NCI-H526 (cell line): ENCODE measurements around the gene FMNL3.
A peak's percentile ranks its signal among the peaks of the same experiment; 100 is the strongest.
"Not testable (repeated sequence)": the region's sequence is repeated elsewhere in the genome, so short reads cannot be mapped to it uniquely, and the experiment has no call there.

Experiments used
- DNase-seq, 2 experiments: peaks; one replicate each; lab custom pipeline; 2025; lab: John Stamatoyannopoulos, UW

The FMNL3 gene

DNA sequence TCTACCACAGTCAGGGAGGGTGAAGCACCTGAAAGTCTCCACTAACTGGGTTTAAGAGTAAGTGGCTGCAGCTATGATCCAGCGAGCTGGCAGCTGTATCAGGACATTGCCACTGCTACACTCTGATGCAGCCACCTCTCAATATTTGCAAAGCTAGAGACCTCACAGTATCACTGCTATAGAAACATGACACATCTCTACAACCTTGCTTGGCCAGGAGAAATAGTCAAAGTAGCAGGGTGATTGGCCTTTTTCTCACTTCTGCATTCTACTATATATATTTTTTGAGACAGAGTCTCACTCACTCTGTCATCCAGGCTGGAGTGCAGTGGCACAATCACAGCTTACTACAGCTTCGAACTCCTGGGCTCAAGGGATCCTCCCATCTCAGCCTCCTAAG, 9.3 kb upstream of the FMNL3 start:
- no peak for DNase-seq

DNA sequence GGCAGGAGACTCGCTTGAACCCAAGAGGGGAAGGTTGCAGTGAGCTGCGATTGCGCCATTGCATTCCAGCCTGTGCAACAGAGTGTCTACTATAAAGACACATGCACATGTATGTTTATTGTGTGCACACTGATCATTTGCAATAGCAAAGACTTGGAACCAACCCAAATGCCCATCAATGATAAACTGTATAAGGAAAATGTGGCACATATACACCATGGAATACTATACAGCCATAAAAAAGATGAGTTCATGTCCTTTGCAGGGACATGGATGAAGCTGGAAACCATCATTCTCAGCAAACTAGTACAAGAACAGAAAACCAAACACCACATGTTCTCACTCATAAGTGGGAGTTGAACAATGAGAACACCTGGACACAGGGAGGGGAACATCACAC, 6.7 kb upstream of the FMNL3 start:
- not testable (repeated sequence) for DNase-seq

DNA sequence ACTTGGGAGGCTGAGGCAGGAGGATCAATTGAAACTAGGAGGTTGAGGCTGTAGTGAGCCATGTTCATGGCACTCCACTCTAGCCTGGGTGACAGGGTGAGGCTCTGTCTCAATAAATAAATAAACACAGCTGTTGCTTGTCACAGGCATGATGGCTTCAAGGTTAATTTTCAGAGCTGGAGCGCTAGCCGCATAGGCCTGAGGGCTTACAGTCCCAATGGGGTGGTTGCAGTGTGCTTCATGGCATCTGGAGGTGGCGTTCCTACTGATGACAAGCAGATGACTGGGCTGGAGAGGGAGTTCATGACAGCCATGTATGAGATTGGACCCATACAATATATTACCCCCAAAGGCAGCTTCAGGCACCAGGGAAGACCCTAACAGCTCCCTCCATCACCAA, 1.6 kb upstream of the FMNL3 start:
- DNase-seq: no peak

DNA sequence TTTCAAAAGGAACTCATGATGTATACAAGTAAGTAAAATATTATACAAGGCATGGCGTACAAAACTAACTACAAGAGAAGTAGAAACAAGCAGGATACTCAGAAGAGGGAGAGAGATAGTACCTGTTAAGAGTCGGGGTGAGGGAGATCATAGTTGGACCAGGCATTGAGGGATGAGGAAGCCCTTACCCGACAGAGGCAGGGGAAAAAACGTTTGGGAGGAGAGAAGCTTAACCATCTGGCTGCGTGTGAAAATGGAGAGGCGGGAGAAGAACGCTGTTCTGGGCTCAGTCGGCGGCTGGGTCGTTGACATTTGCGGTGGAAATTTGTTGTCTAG, 575 bp upstream of the FMNL3 start:
- no peak for DNase-seq

DNA sequence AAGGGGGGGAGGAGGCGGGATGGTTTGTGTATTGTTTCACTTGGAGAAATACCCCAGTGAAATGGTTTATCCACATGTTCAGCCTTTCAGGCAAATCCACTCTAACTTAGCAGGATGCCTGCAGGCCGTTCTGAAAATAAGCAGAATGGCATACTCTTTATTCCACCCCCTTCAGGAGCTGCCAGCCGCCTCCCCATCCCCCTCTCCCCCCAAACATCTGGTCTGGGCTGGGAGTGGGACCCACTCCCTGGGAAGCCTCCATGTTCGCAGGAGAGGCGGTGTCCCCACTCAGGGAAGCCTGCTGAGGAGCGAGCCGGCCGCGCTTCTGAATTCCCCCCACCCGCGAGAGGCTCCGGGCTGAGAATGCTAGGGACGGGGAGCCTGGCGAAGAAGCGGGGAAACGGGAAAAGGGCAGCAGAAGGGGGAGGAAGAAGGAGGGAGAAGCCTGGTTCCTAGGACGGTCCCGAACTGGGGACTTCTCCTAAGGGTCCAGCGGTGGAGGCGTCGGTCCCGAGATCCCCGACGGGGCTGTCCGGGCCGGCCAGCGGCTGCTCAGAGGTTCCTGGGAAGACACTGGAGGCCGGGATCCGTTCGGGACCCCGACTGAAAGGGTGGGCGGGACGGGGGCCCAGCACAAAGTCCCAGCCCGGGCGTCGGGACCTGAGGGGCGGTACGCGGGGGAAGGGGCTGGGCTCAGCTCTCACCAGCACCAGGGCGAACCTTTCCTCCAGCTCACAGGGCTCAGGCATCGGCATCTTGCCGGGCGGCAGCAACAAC, 666 bp downstream of the FMNL3 start:
- peak in 1 of 2 experiments; percentile 57 for DNase-seq

DNA sequence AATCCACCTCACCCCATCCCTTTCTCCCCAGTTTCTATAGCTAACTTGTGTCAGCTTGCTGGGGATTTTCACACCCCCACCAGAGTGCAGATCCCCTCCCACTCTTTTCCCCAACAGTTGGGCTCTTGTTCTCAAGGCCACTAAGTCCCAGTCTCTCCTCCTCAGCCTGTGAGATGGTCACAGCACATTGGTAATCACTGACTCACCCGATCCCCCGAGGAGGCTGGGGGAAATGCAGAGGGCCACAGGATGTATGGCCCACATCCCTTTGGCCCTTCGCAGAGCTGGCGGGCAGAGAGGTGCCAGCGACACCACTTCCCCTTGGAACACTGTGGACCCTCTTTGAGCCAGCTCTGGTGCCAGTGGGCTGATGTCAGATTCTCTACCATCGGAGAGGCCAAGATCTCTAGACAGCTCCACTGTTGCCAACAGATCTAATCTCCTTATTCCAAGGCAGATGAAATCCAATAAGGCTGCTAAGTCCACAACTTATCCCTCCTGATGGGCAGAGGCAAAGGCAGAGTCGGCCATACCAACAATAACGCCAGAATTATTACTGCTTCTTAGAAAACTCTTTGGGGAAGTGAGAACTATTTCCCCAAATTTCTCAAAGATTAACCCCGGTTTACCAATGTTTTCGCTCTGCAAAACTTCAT, 1.6 kb downstream of the FMNL3 start:
- no peak for DNase-seq

DNA sequence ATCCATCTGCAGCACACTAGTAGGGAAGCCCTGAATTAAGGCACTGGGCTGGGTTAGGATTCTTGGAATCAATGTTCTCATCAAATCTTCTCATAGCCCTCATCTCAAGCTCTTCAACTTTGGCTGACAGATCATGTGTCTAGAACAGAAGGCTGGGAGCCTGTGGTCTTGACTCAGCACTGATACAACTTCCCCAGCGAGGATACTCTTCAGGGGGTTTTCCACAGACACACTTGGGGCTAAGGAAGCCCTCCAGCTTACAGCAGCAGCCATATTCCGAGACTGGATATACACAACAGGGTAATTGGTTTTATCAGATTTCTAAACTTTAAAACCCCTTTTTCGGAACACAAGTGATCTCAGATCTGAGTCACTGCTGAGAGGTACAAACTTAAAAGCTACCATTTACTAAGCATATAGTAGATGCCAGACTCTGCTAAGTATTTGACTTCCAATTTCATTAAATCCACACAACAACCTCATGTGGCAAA, 3.5 kb downstream of the FMNL3 start:
- no peak for DNase-seq

DNA sequence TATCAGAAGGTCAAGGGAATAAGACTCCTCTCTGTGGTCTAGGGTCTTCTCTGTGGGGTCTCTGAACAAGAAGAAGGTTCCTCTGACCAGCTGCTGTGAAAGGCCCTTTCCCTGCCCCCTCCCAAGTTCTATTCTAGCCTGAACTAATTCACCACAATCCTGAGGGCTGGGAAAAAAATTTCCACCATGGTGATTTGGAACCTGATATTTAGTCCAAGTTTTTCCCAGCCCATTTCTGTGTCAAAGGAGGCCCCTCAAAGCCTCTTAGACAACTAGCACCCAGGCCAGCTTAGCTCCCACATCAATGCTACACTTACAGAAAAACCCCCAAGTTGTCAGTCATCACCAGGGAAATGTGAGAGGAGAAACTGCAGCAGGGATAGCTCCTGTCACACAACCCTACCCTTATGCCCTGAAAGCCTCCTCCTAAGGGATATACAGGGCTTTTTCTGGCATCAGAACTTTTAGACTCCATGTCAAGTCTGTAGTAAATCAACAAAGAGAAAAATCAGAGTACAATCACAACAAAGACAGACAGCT, 4.5 kb downstream of the FMNL3 start:
- no peak for DNase-seq

DNA sequence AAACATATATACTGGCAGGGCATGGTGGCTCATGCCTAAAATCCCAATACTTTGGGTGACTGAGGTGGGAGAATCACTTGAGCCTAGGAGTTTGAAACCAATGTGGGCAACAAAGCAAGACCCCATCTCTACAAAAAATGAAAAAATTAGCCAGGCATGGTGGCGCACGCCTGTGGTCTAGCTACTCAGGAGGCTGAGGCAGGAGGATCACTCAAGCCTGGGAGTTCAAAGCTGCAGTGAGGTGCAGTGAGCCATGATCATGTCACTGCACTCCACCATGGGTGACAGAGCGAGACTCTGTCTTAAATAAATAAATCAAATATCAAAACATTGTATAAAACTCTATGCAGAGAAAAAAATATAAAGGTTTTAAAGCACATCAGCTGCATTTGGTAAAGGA, 5.2 kb downstream of the FMNL3 start:
- DNase-seq: no peak

DNA sequence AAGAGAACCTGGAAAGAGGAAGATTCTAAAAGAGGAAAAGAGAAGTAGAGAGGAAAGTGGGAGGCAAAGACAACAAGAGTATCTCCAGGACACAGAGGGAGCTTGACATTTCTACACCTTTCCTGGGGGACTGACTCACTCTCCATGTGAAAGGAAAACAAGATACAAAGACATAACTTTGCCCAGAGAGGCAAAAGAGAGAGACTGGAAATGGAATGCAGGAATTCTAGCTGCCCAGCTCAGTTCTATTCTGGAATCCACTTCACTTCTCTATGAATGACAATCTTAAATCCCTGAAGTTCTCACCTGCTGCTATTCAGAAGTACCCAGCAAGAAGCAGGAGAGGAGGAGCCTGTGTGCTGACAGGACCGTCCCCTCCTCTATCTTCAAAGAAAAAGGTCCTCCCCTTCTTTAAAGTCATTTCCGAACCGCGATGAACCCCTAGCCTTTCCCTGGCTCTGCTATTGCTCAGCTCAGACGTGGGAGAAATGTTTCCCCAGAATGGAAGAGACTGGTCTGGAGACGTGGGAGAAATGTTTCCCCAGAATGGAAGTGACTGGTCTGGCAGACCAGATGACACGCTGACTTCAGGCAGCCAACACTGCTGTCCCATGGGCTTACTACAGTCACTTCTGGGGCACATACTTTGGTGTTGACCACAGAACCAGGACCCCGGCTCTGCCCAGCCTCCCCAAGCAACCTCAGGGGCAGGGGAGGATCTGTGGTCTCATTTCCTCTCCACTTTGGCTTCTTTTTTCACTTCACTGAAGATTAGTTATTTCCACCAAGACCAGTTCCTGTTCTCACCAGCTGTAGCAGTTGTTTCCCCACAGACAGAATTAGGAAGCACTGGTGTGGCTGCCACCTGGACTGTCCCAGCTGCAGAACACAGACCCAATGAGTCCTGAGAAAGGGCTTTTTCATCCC, 8.3 kb downstream of the FMNL3 start:
- no peak for DNase-seq

DNA sequence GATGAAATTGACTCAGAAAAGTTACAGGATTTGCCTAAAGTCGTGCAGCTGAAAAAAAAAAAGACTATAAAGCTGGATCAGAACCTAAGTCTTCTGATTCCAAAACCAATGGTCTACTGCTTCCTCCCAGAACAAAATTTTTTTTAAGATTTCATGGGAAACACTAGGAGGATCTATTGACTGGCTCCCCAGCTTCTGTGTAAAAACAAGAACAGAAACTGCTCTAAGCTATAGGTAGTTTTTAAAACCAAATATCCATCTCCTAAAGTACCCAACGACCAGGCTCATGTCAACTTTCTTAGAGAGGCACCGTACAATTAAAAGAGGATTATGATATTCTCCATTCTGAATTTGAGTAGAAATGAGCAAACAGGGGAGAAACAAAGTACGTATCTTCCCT, 9.4 kb downstream of the FMNL3 start:
- no peak for DNase-seq

DNA sequence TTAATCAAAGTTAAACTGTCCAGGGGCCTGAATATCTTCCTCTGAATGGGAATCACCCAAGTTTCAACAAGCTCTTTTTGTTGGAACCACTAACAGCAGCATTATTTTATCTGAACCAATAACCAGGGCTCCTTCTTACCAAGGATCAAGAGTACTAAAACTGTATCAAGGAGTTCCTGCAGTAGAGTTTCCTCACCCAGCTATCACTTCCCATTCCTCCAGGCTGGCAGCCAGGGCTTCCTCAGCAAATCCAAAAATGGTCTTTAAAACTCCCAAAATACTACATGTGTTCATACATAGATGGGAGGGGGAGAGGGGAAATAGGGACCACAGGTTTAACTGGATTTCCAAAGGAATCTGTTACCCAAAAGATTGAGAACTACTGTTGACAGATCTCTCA, 10.5 kb downstream of the FMNL3 start:
- DNase-seq: no peak

DNA sequence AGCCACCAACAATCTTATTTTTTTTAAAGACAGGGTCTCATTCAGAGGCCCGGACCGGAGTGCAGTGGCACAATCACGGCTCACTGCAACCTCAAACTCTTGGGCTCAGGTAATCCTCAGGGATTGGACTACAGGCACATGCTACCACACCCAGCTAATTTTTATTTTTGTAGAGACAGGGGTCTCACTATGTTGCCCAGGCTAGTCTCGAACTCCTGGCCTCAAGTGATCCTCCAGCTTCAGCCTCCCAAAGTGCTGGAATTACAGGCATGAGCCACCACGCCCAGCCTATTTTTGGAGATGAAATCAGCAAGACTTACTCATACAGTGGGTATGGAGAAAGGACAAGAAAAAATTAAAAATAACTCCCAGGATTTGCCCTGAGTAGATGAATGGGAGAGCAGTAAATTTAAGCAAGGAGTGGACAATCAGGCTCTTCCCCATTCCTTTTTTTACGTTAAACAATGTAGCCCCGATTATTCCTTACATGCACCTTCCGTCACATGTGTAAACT, 13.2 kb downstream of the FMNL3 start:
- no peak for DNase-seq

DNA sequence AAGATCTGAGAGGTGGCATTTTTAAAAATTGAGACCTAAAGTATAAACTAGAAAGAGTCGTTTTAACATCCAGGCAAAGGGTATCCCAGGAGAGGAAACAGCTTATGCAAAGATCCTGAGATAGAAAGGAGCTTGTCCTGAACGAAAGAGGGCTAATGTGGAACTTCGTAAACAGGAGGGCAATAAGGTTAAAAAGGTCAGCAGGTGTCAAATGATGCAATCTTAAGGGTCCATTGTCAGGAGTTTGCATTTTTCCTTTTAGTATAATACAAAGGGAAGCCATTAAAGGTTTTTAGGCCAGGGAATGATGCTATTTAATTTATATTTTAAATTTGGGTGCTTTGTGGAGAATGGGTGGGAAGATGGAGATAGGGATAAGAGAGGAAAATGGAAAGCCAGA, 14.4 kb downstream of the FMNL3 start:
- no peak for DNase-seq

DNA sequence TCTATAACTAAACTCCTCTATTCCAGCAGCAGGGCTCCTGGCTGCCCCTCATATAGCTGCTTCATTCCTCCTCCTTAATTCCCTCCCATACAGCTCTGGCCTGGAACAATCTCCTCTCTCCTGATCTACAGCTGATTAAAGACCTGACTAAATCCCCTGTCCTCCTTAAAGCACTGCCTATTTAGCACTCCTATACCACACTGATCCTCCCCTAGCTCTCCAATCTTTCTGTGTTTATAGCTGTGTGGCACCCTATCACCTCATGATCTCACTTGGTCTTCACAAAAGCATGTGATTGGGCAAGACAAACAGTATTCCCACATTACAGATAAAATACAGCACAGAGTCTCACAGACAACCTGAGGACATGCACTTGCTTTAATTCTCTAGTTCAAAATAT, 17.4 kb downstream of the FMNL3 start:
- DNase-seq: no peak

DNA sequence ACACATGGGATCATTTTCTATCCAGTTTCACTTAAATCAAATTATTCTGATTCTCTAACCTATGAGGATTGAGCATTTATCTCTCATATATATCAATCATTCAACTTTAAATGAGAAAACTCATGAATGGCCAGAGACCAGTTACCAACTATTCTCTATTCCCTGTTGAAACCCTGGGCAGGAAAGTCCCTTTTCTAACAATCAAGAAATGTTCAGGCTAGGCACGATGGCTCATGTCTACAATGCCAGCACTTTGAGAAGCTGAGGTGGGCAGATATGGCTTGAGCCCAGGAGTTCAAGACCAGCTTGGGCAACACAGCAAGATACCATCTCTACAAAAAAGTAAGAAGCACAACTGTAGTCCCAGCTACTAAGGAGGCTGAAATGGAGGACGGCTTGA, 18.0 kb downstream of the FMNL3 start:
- no peak for DNase-seq

DNA sequence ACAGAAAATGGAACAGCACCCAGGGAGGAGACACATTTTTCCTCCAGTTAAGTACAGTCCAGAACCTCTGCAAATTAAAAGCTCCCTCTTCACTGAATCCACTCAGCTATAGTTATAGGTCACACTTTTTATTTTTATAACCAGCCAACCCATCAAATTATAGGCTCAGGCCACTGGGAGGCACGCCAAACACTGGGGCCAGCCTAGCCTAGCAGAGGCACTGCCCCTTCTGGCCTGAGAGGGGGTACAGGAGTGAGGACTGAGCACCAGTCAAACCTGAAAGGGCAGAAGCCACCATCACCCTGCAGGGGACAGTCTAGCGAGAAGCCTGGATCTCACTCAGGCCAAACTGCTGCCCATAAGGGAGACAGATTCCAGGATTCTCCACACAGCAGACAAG, 19.3 kb downstream of the FMNL3 start:
- DNase-seq: no peak

DNA sequence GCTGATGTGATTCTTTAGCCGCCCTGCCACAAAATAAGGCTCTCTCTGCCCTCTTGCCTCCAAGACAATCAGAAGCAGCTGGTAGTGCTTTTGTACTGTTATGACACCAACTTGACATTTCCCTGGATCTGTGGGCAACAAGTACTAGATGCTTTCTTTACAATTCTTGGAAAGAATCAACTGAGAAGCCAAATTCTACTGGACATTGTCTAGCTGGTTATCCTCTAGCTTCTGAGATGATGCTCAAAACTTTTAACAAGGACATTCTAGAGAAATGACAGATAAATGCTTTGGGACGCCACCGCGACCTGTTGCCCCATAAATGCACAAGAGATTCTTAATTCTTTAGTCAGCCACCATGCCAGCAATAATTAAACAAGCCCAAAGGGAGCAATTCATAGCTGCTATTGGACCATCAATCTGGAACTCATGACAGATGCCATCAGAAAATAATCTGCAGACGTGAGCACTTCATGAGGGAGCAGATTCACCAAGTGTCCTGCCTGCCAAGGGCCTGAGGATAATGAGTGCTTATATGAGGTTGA, 22.8 kb downstream of the FMNL3 start:
- DNase-seq: no peak

DNA sequence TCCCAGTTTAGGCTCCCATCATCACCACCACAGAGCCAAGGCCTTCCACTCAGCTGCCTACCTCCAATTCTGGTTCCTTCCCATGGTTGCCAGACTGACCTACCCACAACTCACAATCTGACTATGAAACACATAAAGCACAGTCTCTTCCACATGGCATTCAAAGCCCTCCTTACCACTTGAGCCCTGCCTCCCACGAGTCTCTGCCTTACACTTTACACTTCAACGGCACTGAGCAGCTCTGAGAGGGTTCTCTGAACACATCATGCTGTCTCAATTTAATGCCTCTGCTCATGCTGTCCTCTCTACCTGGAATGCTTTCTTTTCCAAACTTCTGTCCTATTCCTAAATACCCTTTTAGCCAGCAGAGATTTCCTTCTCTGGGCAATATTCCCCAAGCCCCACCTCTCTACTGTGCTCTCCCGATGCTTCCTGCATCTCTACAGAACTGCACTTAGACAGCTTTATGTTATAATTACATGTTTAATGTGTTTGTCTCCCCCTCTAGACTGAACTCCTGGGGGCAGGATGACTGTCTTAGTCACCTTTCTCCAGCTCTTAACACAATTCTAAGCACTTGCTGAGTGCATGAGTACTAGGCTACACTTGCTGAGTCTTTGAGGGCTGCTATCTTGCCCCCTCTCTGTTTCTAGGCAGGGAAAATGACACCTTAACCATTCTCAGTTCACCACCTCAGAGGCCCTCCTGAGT, 23.5 kb downstream of the FMNL3 start:
- no peak for DNase-seq

DNA sequence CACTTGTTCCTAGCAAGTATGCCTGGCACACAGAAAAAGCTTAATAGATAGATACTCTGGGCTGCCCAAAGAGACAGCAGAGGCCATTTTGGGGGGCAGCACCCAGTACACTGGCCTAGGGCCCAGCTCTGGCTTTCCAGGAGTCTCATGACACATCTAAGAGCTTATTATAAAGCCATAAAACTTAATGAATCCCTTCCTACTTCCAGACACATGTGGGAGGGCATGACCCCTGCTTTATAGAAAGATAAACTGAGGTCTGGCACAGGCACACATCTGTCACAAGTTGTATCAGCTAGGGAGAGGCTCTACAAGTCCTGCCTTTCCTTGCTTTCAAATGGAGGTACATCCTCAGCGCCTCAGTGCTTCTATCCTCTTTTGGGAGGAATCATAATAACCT, 27.1 kb downstream of the FMNL3 start:
- no peak for DNase-seq

DNA sequence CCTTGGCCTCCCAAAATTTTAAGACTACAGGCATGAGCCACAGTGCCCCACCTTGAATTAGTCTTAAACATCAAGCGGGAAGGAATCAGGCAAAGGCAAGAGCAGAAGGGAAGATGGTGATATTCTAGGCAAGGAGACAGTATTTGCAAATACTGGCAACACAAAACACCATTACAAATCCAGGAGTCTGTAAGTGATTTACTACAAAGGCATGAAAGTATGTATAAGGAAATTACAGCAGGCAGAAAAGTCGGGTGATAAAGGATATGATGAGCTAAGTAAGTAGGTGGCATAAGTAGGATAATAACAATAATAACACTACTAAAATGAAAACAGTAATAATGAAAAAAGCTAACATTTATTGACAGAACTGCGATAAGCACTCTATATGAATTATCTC, 28.5 kb downstream of the FMNL3 start:
- no peak for DNase-seq
